HFFc6 (cell line): ENCODE results near the gene RAB11FIP4. TPM values are rescaled to one million over a fixed set of nuclear protein-coding genes. Genes with fewer than 3 reads are reported as not detected.

Experiments
- DNase-seq: peaks from one replicate; pipeline ENCODE4 v3.0.0-alpha.2; 2018
- H3K27ac Mint-ChIP-seq: 2 replicates; pipeline ENCODE4 v1.8.0; 2020; ENCODE audit warnings: mild to moderate bottlenecking, mixed read lengths
- H3K27me3 Mint-ChIP-seq: 2 replicates; pipeline ENCODE4 v1.8.0; 2021; ENCODE audit warnings: mild to moderate bottlenecking, moderate library complexity, mixed read lengths; ENCODE audit not compliant: insufficient read depth
- H3K36me3 Mint-ChIP-seq: 2 replicates; pipeline ENCODE4 v1.8.0; 2021; ENCODE audit warnings: low read depth, mixed read lengths
- H3K4me1 Mint-ChIP-seq: 2 replicates; pipeline ENCODE4 v1.8.0; 2020; ENCODE audit warnings: low read depth, mixed read lengths
- H3K4me3 Mint-ChIP-seq: 2 replicates; pipeline ENCODE4 v1.8.0; 2020; ENCODE audit warnings: mild to moderate bottlenecking, moderate library complexity, mixed read lengths
- H3K9me3 Mint-ChIP-seq: 2 replicates; pipeline ENCODE4 v1.8.0; 2020; ENCODE audit warnings: mild to moderate bottlenecking, mixed read lengths
- total RNA-seq, 6 experiments: library from RNA; stranded (reverse); fragmentation: NEBNext Ultra II Directional; extraction: Animal tissue kit (Norgen Biotek cat#: 25700); gene quantifications; 2 replicates in 1 of 6; 3 replicates in 5 of 6; pipeline ENCODE4 v1.2.3, GENCODE V29; 2021
- TF ChIP-seq, protein P1 (sequence below): fragments of 200-600 bp; sonication (generic); IDR thresholded peaks from 2 replicates; pipeline ENCODE4 v1.5.0; 2021; ENCODE audit warnings: antibody characterized with exemption, mild to moderate bottlenecking

Gene RAB11FIP4
- total RNA-seq, 6 experiments from 2014 or later = 0.02 to 0.38 (median 0.09) TPM

DNA sequence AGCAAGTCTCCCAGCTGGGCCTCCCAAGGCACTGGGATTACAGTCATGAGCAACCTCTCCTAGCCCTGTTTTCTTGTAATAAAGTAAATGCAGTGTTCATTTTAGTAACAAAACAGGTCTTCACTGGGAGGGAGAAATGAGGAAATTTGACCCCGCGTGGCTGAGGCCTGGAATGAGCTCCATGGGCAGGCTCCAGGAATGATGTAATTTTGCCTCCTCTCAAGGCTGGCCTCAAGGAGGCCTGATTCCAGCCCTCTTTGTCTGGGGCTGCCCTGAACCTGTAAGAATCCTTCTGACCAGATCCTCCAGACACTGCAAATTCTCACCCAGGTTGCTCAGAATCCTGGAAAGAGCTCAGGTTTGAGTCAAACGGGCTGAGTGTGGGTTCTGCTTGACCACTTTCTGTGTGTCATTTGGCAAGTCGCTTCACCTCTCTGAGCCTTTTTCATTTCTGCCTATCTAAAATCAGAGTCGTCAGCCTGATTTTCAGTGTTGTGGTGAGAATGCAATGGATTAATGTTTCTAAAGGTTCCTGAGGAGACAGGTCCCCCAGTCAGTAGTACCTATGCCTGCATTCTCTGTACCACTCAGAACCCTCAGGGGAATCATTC lies 57.1 kb downstream of the RAB11FIP4 start:
- Mint-ChIP-seq H3K27me3 (peaks cover 18% of the 10 kb centered on the region), H3K27ac (no peak overlapping the region), H3K4me3 (no peak overlapping the region), H3K36me3 (no peaks in the 10 kb centered on the region), H3K9me3 (no peaks in the 10 kb centered on the region), H3K4me1 (peaks cover 29% of the 10 kb centered on the region)
- DNase-seq = no peak
- TF ChIP-seq, protein P1, sequence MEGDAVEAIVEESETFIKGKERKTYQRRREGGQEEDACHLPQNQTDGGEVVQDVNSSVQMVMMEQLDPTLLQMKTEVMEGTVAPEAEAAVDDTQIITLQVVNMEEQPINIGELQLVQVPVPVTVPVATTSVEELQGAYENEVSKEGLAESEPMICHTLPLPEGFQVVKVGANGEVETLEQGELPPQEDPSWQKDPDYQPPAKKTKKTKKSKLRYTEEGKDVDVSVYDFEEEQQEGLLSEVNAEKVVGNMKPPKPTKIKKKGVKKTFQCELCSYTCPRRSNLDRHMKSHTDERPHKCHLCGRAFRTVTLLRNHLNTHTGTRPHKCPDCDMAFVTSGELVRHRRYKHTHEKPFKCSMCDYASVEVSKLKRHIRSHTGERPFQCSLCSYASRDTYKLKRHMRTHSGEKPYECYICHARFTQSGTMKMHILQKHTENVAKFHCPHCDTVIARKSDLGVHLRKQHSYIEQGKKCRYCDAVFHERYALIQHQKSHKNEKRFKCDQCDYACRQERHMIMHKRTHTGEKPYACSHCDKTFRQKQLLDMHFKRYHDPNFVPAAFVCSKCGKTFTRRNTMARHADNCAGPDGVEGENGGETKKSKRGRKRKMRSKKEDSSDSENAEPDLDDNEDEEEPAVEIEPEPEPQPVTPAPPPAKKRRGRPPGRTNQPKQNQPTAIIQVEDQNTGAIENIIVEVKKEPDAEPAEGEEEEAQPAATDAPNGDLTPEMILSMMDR = no peak

DNA sequence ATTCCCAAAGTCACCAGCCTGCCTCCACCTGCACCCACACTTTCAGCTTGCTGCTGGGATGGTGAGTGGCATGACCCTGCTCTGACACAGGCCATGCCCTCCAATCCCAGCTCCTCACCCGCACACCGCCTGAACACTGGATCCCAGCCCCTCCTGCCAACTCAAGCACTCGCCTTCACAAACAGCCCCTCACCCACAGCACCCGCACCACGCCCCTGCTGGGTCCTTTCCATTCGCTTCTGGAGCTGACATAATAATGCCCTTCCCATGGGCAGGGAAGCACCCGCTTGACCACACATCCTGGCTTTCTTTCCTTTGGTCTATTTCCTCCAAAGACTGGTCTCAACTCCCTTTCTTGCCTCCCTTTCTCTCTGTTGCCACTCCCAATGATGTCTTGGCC lies 57.6 kb downstream of the RAB11FIP4 start:
- no peak overlapping the region for H3K27ac Mint-ChIP-seq
- H3K4me3 Mint-ChIP-seq = no peak overlapping the region
- H3K9me3 Mint-ChIP-seq = no peaks in the 10 kb centered on the region
- TF ChIP-seq, protein P1 = no peak
- H3K36me3 Mint-ChIP-seq = no peaks in the 10 kb centered on the region
- DNase-seq = no peak
- peaks cover 24% of the 10 kb centered on the region for H3K4me1 Mint-ChIP-seq
- peaks cover 18% of the 10 kb centered on the region for H3K27me3 Mint-ChIP-seq

DNA sequence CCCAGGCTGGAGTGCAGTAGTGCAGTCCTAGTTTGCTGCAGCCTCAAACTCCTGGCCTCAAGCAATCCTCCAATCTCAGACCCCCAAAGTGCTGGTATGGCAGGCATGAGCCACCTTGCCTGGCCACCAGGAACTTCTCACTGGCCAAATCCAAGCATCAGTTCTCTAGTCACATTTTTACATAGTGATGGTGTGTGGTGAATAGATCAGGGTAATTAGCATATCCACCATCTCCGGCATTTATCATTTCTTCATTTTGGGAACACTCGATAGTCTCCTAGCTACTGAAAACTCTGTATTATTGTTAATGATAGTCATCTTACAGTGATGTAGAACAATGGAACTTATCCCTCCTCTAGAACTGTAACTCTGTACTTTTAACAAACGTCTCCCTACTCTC lies 58.3 kb downstream of the RAB11FIP4 start:
- DNase-seq = no peak
- H3K4me1 Mint-ChIP-seq = peaks cover 18% of the 10 kb centered on the region
- no peaks in the 10 kb centered on the region for H3K36me3 Mint-ChIP-seq
- no peaks in the 10 kb centered on the region for H3K9me3 Mint-ChIP-seq
- H3K4me3 Mint-ChIP-seq = no peak overlapping the region
- TF ChIP-seq, protein P1 = no peak
- peaks cover 21% of the 10 kb centered on the region for H3K27me3 Mint-ChIP-seq
- no peak overlapping the region for H3K27ac Mint-ChIP-seq

DNA sequence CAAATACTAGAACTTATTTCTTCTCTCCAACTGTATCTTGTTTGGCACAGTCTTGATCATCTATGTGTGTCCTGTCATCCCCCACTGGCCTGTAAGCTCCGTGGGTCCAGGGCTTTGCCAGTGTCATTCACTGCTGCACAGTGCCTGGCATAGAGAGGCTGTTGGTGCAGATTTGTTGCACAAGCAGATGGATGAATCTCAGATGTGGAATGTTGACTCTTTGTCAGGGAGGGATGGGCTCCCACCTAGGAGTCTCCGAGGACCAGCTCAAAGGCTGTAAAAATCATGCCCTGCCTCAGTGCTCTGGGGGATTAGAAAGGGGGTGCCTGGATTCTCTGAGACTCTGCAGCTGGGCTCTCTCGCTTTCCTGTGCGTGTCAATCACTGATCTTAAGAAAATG lies 60.6 kb downstream of the RAB11FIP4 start:
- no peaks in the 10 kb centered on the region for H3K36me3 Mint-ChIP-seq
- peaks cover 15% of the 10 kb centered on the region for H3K4me1 Mint-ChIP-seq
- TF ChIP-seq, protein P1 = no peak
- H3K4me3 Mint-ChIP-seq = no peak overlapping the region
- H3K27me3 Mint-ChIP-seq = peaks cover 27% of the 10 kb centered on the region
- H3K9me3 Mint-ChIP-seq = no peaks in the 10 kb centered on the region
- no peak overlapping the region; the same call in 1 of the 2 replicates for H3K27ac Mint-ChIP-seq
- DNase-seq = no peak

DNA sequence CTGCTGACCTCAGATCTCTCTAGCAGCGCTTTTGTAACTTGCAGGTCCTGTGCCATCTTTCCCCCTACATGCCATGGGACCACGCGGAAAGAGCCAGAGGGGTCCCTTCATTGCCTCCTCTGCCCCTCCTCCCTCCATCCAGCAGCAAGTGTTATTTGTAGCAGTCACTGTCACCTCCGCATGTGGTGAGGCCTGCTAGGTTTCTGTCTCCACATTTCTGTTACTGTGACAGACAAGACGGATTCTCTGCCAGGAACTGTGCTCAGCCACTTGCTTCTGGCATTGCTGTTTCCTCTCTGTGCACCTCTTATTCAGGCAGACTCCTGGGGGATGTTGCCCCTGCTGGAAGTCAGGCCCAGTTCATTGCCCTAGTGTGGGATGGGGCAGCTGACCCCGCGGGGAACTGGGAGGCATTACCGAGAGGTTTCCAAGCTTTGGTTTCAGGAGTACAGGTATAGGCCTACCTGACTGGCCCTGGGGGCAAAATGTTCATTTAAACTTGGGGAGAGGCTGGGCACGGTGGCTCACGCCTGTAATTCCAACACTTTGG lies 61.2 kb downstream of the RAB11FIP4 start:
- no peaks in the 10 kb centered on the region for H3K9me3 Mint-ChIP-seq
- no peaks in the 10 kb centered on the region for H3K36me3 Mint-ChIP-seq
- H3K27ac Mint-ChIP-seq = no peak overlapping the region; the same call in 1 of the 2 replicates
- peaks cover 15% of the 10 kb centered on the region for H3K4me1 Mint-ChIP-seq
- no peak for DNase-seq
- TF ChIP-seq, protein P1 = no peak
- H3K4me3 Mint-ChIP-seq = no peak overlapping the region
- peaks cover 29% of the 10 kb centered on the region for H3K27me3 Mint-ChIP-seq
